Trophoblast cell (in vitro differentiated cells and primary cell): ENCODE data around the gene FRAT2.

Source experiments
- DNase-seq, 2 donors: peaks; one replicate each; pipeline ENCODE4 v3.0.0-alpha.2; 2016
- H2AFZ ChIP-seq: 2 replicates; pipeline ENCODE4 v1.6.1; 2013; ENCODE audit warnings: low read length, moderate library complexity, mild to moderate bottlenecking; ENCODE audit not compliant: insufficient read depth, poor library complexity
- H2AK5ac ChIP-seq: 2 replicates; pipeline ENCODE4 v1.6.1; 2013; ENCODE audit warnings: mild to moderate bottlenecking, low read length
- H2BK120ac ChIP-seq: 2 replicates; pipeline ENCODE4 v1.6.1; 2013; ENCODE audit warnings: low read length, mild to moderate bottlenecking, moderate library complexity; ENCODE audit not compliant: insufficient read depth, poor library complexity
- H2BK12ac ChIP-seq: 2 replicates; pipeline ENCODE4 v1.6.1; 2013; ENCODE audit warnings: mild to moderate bottlenecking, low read length, moderate library complexity
- H2BK5ac ChIP-seq: 2 replicates; pipeline ENCODE4 v1.6.1; 2013; ENCODE audit warnings: low read length, low read depth, moderate library complexity, mild to moderate bottlenecking; ENCODE audit not compliant: poor library complexity
- H3K14ac ChIP-seq: 2 replicates; pipeline ENCODE4 v1.6.1; 2013; ENCODE audit warnings: mild to moderate bottlenecking, low read length
- H3K18ac ChIP-seq: 2 replicates; pipeline ENCODE4 v1.6.1; 2013; ENCODE audit warnings: mild to moderate bottlenecking, low read length
- H3K23ac ChIP-seq: 2 replicates; pipeline ENCODE4 v1.6.1; 2013; ENCODE audit warnings: low read length
- H3K27ac ChIP-seq: 2 replicates; pipeline ENCODE4 v1.5.1; 2013; ENCODE audit warnings: low read depth, mild to moderate bottlenecking, inconsistent platforms, low read length, moderate library complexity
- H3K27me3 ChIP-seq: 2 replicates; pipeline ENCODE4 v1.6.1; 2013; ENCODE audit warnings: inconsistent platforms, mild to moderate bottlenecking, low read length, moderate library complexity; ENCODE audit not compliant: insufficient read depth
- H3K36me3 ChIP-seq, 2 experiments: 1 replicate in 1 of 2; 2 replicates in 1 of 2; pipeline ENCODE4 v1.6.1; 2013; ENCODE audit warnings: low read length in 2 of 2, mild to moderate bottlenecking in 2 of 2, moderate library complexity in 1 of 2; ENCODE audit not compliant: insufficient read depth in 2 of 2, control insufficient read depth in 1 of 2
- H3K4ac ChIP-seq: 2 replicates; pipeline ENCODE4 v1.6.1; 2013; ENCODE audit warnings: low read depth, mild to moderate bottlenecking, low read length, moderate library complexity
- H3K4me1 ChIP-seq, 2 experiments: 1 replicate in 1 of 2; 2 replicates in 1 of 2; pipeline ENCODE4 v1.6.1; 2013; ENCODE audit warnings: low read length in 2 of 2, mild to moderate bottlenecking in 2 of 2, moderate library complexity in 1 of 2; ENCODE audit not compliant: insufficient read depth in 2 of 2, control insufficient read depth in 1 of 2
- H3K4me2 ChIP-seq: 2 replicates; pipeline ENCODE4 v1.6.1; 2013; ENCODE audit warnings: inconsistent platforms, mild to moderate bottlenecking, low read length, moderate library complexity
- H3K4me3 ChIP-seq: 2 replicates; pipeline ENCODE4 v1.5.1; 2013; ENCODE audit warnings: mild to moderate bottlenecking, low read depth, low read length, inconsistent platforms
- H3K79me1 ChIP-seq: one replicate; pipeline ENCODE4 v1.6.1; 2013; ENCODE audit warnings: low read length
- H3K79me2 ChIP-seq: 2 replicates; pipeline ENCODE4 v1.6.1; 2013; ENCODE audit warnings: low read length, mild to moderate bottlenecking; ENCODE audit not compliant: control insufficient read depth, insufficient read depth, poor library complexity
- H3K9ac ChIP-seq: 2 replicates; pipeline ENCODE4 v1.6.1; 2013; ENCODE audit warnings: mild to moderate bottlenecking, low read length
- H3K9me3 ChIP-seq: 2 replicates; pipeline ENCODE4 v1.6.1; 2013; ENCODE audit warnings: low read depth, mild to moderate bottlenecking, control low read depth, inconsistent platforms, low read length; ENCODE audit not compliant: insufficient read depth
- H4K12ac ChIP-seq: 2 replicates; pipeline ENCODE4 v1.6.1; 2013; ENCODE audit warnings: low read depth, mild to moderate bottlenecking, low read length, moderate library complexity
- H4K8ac ChIP-seq: 2 replicates; pipeline ENCODE4 v1.6.1; 2013; ENCODE audit warnings: low read depth, mild to moderate bottlenecking, low read length, moderate library complexity
- H4K91ac ChIP-seq: one replicate; pipeline ENCODE4 v1.6.1; 2013; ENCODE audit warnings: low read depth, mild to moderate bottlenecking, low read length, moderate library complexity
- WGBS: extraction: QIAGEN DNeasy Blood & Tissue Kit; methylation state at CpG from one replicate; pipeline ENCODE4 v1.1.7; 2013; ENCODE audit warnings: missing lambda C conversion rate; ENCODE audit not compliant: insufficient read length, insufficient coverage; ENCODE audit errors: extremely low coverage; 5-methylcytosine and 5-hydroxymethylcytosine counted together

The FRAT2 gene

DNA sequence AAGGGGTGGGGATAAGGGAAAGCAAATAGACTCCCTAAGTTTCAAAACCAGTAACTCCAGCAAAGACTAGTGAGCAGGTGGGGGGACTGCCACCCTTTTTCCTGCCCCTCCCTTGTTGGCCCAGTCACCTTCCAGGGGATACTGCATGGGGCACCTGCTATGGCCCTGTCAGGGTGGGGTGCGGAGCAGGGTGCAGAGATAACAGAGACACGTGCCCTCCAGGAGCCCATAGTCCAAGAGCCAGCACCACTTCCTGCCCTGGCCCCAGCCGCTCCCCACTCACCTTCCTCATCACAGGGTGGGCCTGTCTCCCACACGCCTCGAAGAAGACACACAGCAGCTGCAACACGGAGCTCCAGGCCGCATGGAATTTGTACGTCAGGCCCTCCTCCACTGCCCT lies 46.0 kb upstream of the FRAT2 start:
- no CpG with 5 or more reads among the region's 8 CpGs for WGBS
- no peaks in the 10 kb centered on the region for H3K79me2 ChIP-seq

DNA sequence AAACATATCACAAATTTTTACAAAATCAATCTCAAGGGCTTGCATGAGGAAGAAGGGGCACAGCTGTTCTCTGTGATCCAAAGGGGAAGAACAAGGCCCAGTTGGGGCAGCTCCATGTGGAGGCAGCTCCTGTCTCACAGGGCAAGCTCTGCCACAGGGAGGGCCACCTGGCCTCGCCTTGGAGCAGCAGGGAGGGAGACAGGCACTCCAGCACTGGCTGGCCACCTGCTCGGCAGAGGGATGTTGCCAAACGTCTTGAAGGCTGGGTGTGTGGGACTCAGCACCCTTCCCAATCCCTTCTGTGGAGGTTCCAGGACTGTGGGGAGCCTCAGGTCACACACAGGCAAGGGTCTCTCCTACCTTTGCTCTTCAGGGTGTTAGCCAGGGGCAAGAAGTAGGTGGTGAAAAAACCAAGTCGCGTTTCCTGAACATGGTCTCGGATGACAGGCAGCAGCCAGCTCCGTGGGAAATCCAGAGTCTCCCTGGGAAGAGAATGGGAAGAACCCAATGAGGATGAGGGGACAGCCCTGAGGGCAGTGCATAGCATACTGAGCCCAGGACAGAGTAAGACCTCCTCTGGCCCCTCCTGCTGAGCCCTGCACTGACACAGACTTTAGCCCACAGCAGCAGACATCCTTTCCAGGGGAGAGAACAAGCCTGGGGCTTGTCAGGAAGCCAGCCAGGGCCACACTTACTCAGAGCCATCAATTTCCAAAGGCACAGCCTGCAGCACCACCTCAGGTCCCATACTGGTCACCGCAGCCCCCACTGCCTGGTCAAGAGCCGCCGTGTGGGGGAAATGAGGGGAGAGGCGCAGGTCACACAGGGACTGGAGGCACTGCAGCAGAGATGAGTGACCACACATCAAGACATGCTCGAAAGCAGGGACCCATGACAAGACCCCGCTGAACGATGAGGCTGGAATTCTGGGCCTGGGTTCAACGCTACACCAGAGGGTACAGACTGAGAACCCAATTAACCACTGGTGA lies 44.7 kb upstream of the FRAT2 start:
- no peak overlapping the region for H2AFZ ChIP-seq
- WGBS = no CpG with 5 or more reads among the region's 15 CpGs
- H4K91ac ChIP-seq = peak overlapping the region; percentile 8
- H3K27me3 ChIP-seq = no peaks in the 10 kb centered on the region
- H2BK120ac ChIP-seq = no peak overlapping the region
- no peaks in the 10 kb centered on the region for H3K79me2 ChIP-seq
- H4K8ac ChIP-seq = peak overlapping the region; percentile 17
- peaks cover 4% of the 10 kb centered on the region for H3K79me1 ChIP-seq
- peaks cover 24 to 45% of the 10 kb centered on the region in 2 experiments for H3K36me3 ChIP-seq
- peak overlapping the region; percentile 72 for H3K18ac ChIP-seq
- peak overlapping the region; percentile 43 for H2BK12ac ChIP-seq
- no peak for DNase-seq
- peaks cover 0 to 5% of the 10 kb centered on the region in 2 experiments for H3K4me1 ChIP-seq
- no peak overlapping the region for H3K14ac ChIP-seq
- no peak overlapping the region for H3K4me2 ChIP-seq
- H2AK5ac ChIP-seq = no peak overlapping the region
- H3K4me3 ChIP-seq = no peak overlapping the region
- no peak overlapping the region for H2BK5ac ChIP-seq
- no peak overlapping the region for H3K4ac ChIP-seq
- no peak overlapping the region for H3K9ac ChIP-seq
- no peak overlapping the region for H3K27ac ChIP-seq
- no peak overlapping the region for H3K23ac ChIP-seq
- no peaks in the 10 kb centered on the region for H3K9me3 ChIP-seq
- no peak overlapping the region for H4K12ac ChIP-seq

More for the DNA sequence above, 46.0 kb upstream of the FRAT2 start:
- peaks cover 4% of the 10 kb centered on the region for H3K79me1 ChIP-seq
- DNase-seq = no peak
- H2BK12ac ChIP-seq = no peak overlapping the region
- H3K4ac ChIP-seq = no peak overlapping the region
- no peak overlapping the region for H3K18ac ChIP-seq
- H2BK120ac ChIP-seq = no peak overlapping the region
- H3K27me3 ChIP-seq = no peaks in the 10 kb centered on the region
- peaks cover 27 to 52% of the 10 kb centered on the region in 2 experiments for H3K36me3 ChIP-seq
- no peaks in the 10 kb centered on the region for H3K9me3 ChIP-seq
- H3K23ac ChIP-seq = no peak overlapping the region
- H2AK5ac ChIP-seq = no peak overlapping the region
- no peak overlapping the region for H3K9ac ChIP-seq
- H2BK5ac ChIP-seq = no peak overlapping the region
- H4K12ac ChIP-seq = no peak overlapping the region
- no peak overlapping the region for H3K14ac ChIP-seq
- H3K27ac ChIP-seq = no peak overlapping the region
- H4K8ac ChIP-seq = no peak overlapping the region
- no peak overlapping the region for H2AFZ ChIP-seq
- H3K4me1 ChIP-seq = peaks cover 0 to 5% of the 10 kb centered on the region in 2 experiments
- no peak overlapping the region for H4K91ac ChIP-seq
- no peak overlapping the region for H3K4me2 ChIP-seq
- H3K4me3 ChIP-seq = no peak overlapping the region

DNA sequence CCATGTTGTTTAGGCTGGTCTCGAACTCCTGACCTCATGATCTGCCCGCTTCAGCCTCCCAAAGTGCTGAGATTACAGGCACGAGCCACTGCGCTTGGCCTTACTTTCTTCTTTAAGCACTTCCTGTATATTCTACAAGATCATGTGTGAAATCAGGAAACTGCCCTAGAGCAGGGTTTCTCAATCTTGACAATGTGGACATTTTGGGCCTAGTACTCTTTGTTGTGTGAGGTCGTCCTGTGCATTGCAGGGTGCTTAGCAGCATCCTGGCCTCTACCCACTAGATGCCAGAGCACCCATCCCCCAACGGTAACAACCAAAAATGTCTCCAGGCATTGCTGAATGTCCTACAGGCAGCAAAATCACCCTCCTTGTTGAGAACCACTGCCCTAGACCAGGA lies 41.9 kb upstream of the FRAT2 start:
- Histone ChIP-seq H3K36me3 (peaks cover 46 to 56% of the 10 kb centered on the region in 2 experiments), H4K91ac (no peak overlapping the region), H3K23ac (peak overlapping the region; percentile 40), H3K14ac (no peak overlapping the region), H4K8ac (no peak overlapping the region), H3K79me2 (no peaks in the 10 kb centered on the region), H4K12ac (no peak overlapping the region), H3K4ac (no peak overlapping the region), H2AK5ac (no peak overlapping the region), H2BK120ac (no peak overlapping the region), H3K4me1 (peaks cover 0 to 5% of the 10 kb centered on the region in 2 experiments), H2BK12ac (no peak overlapping the region), H3K27ac (no peak overlapping the region), H3K27me3 (no peaks in the 10 kb centered on the region), H3K9ac (no peak overlapping the region), H3K4me2 (no peak overlapping the region), H2BK5ac (no peak overlapping the region), H3K4me3 (no peak overlapping the region), H2AFZ (no peak overlapping the region), H3K18ac (no peak overlapping the region), H3K79me1 (peaks cover 4% of the 10 kb centered on the region), H3K9me3 (no peaks in the 10 kb centered on the region)
- DNase-seq = peak in 1 of 2 donors; percentile 10
- WGBS = no CpG with 5 or more reads among the region's 6 CpGs

DNA sequence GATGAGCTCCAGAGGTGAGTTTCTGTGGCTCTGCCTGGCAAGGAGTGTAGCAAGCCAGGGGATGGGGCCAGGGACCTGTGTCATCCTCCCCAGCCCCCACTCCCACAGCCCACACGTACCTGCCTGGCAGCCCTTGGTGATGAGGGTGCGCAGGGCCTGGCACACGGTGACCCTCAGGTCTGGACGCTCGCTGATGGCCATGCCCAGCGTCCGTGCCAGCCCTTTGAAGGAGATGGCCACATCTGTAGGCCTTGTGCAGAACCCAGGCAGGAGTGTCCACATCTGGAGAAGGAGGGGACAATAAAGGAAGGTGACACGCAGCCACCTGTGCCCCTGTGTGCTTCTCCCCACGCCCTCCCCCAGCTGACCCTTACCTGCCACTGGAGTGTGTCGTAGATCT lies 38.9 kb upstream of the FRAT2 start:
- WGBS = no CpG with 5 or more reads among the region's 10 CpGs
- Histone ChIP-seq H2AFZ (no peak overlapping the region), H3K79me2 (no peaks in the 10 kb centered on the region), H3K4me2 (no peak overlapping the region), H4K8ac (no peak overlapping the region), H2BK12ac (no peak overlapping the region), H3K9me3 (no peaks in the 10 kb centered on the region), H3K79me1 (no peaks in the 10 kb centered on the region), H3K27me3 (no peaks in the 10 kb centered on the region), H3K4me3 (peak overlapping the region; percentile 51), H3K27ac (no peak overlapping the region), H3K23ac (no peak overlapping the region), H3K14ac (no peak overlapping the region), H3K9ac (no peak overlapping the region), H2BK5ac (no peak overlapping the region), H3K4me1 (no peaks in the 10 kb centered on the region), H2AK5ac (no peak overlapping the region), H4K91ac (no peak overlapping the region), H3K36me3 (peaks cover 51 to 67% of the 10 kb centered on the region in 2 experiments), H3K4ac (no peak overlapping the region), H2BK120ac (no peak overlapping the region), H4K12ac (no peak overlapping the region), H3K18ac (no peak overlapping the region)
- DNase-seq = no peak
